ENCODE data around the gene GAB4. TPM values are rescaled to one million over a fixed set of nuclear protein-coding genes. Genes with fewer than 3 reads are reported as not detected.

The GAB4 gene
- total and polyA plus RNA-seq, 2 experiments from 2014 or later: 1.5 to 1.7 TPM

- Histone ChIP-seq H3K36me3 (ENCODE audit: insufficient read depth) (no peaks in the 10 kb centered on the region), H3K4me1 (ENCODE audit: insufficient read depth) (no peaks in the 10 kb centered on the region), H3K9me2 (ENCODE audit: insufficient read depth) (0 out of 2 replicates have a peak, but pooled peaks cover 7% of the 10 kb centered on the region), H3K79me2 (replicated peaks; ENCODE audit: insufficient read depth) (no peaks in the 10 kb centered on the region), H3K4me3 (no peak overlapping the region), H2AFZ (no peak overlapping the region), H3K27me3 (ENCODE audit: insufficient read depth) (no peaks in the 10 kb centered on the region), H3F3A (replicated peaks; ENCODE audit: low read depth) (no peaks in the 10 kb centered on the region), H4K20me1 (replicated peaks; ENCODE audit: insufficient read depth) (no peaks in the 10 kb centered on the region), H3K27ac (ENCODE audit: low read depth) (no peak overlapping the region), H3K4me2 (no peak overlapping the region)
- DNase-seq (ENCODE audit: low spot score) (no peak), ATAC-seq (no peak)
- TF ChIP-seq JUNB (IDR thresholded peaks at IDR 0.05; ENCODE audit: unreplicated experiment) (no peak), CREB1 (CRISPR knock-in tag; IDR thresholded peaks at IDR 0.05; ENCODE audit: low read depth) (no peak), EZH2phosphoT487 (IDR thresholded peaks at IDR 0.05; ENCODE audit: unreplicated experiment) (no peak), ZNF114 (CRISPR knock-in tag; IDR thresholded peaks at IDR 0.05) (no peak), ETS1 (IDR thresholded peaks at IDR 0.05) (no peak), CTCF (conservative IDR thresholded peaks at IDR 0.05; ENCODE audit: low read depth in 2 of 2) (no peak)
- no peaks in the 10 kb centered on the region for H3K4me1 Mint-ChIP-seq
- H3K4me3 Mint-ChIP-seq: no peak overlapping the region
- no peak overlapping the region for H3K27ac Mint-ChIP-seq
- H3K9me3 Mint-ChIP-seq: peaks cover 77% of the 10 kb centered on the region
- H3K36me3 Mint-ChIP-seq (ENCODE audit: low read depth): no peaks in the 10 kb centered on the region; the same call in 2 of the 3 replicates
- H3K27me3 Mint-ChIP-seq (ENCODE audit: insufficient read depth, low read depth, poor library complexity): peaks cover 10% of the 10 kb centered on the region
Measured at GRCh38 chr22:16922706-16923105, 85.3 kb downstream of the GAB4 start.

- Histone ChIP-seq H3K9me2 (ENCODE audit: insufficient read depth) (0 out of 2 replicates have a peak, but pooled peaks cover 7% of the 10 kb centered on the region), H3K36me3 (ENCODE audit: insufficient read depth) (no peaks in the 10 kb centered on the region), H2AFZ (no peak overlapping the region), H3K27me3 (ENCODE audit: insufficient read depth) (no peaks in the 10 kb centered on the region), H3K27ac (ENCODE audit: low read depth) (no peak overlapping the region), H4K20me1 (replicated peaks; ENCODE audit: insufficient read depth) (no peaks in the 10 kb centered on the region), H3K4me1 (ENCODE audit: insufficient read depth) (no peaks in the 10 kb centered on the region), H3K79me2 (replicated peaks; ENCODE audit: insufficient read depth) (no peaks in the 10 kb centered on the region), H3F3A (replicated peaks; ENCODE audit: low read depth) (no peaks in the 10 kb centered on the region), H3K4me3 (no peak overlapping the region), H3K4me2 (no peak overlapping the region)
- DNase-seq (ENCODE audit: low spot score) (no peak), ATAC-seq (no peak)
- H3K36me3 Mint-ChIP-seq (ENCODE audit: low read depth): no peaks in the 10 kb centered on the region; the same call in 2 of the 3 replicates
- no peak overlapping the region for H3K27ac Mint-ChIP-seq
- peaks cover 2% of the 10 kb centered on the region; the same call in 1 of the 3 replicates for H3K4me1 Mint-ChIP-seq
- peaks cover 13% of the 10 kb centered on the region for H3K27me3 Mint-ChIP-seq (ENCODE audit: insufficient read depth, low read depth, poor library complexity)
- no peak overlapping the region for H3K4me3 Mint-ChIP-seq
- peaks cover 81% of the 10 kb centered on the region for H3K9me3 Mint-ChIP-seq
- no peak for TF ChIP-seq STAT1 (IDR thresholded peaks at IDR 0.05; ENCODE audit: unreplicated experiment)
- no peak for TF ChIP-seq EZH2phosphoT487 (IDR thresholded peaks at IDR 0.05; ENCODE audit: unreplicated experiment)
- no peak for TF ChIP-seq NANOG (IDR thresholded peaks at IDR 0.05; ENCODE audit: borderline replicate concordance)
- TF ChIP-seq ZNF331 (CRISPR knock-in tag; IDR thresholded peaks at IDR 0.05; ENCODE audit: low read depth): no peak
- TF ChIP-seq ZNF114 (CRISPR knock-in tag; IDR thresholded peaks at IDR 0.05): no peak
- TF ChIP-seq ETS1 (IDR thresholded peaks at IDR 0.05): no peak
- TF ChIP-seq CREB1 (CRISPR knock-in tag; IDR thresholded peaks at IDR 0.05; ENCODE audit: low read depth): no peak
- no peak for TF ChIP-seq POLR2AphosphoS5 (IDR thresholded peaks at IDR 0.05; ENCODE audit: low read depth)
- TF ChIP-seq REST (IDR thresholded peaks at IDR 0.05; ENCODE audit: unreplicated experiment): no peak
- no peak for TF ChIP-seq JUNB (IDR thresholded peaks at IDR 0.05; ENCODE audit: unreplicated experiment)
- no peak for TF ChIP-seq EZH2 (IDR thresholded peaks at IDR 0.05; ENCODE audit: low read depth, unreplicated experiment)
- no peak for TF ChIP-seq CTCF (conservative IDR thresholded peaks at IDR 0.05; ENCODE audit: low read depth in 2 of 2)
Measured at GRCh38 chr22:16922076-16922475, 85.9 kb downstream of the GAB4 start.
